Nephron (organoid): Measurements from ENCODE around the gene MYO1A.
"Not testable (repeated sequence)": the region's sequence is repeated elsewhere in the genome, so short reads cannot be mapped to it uniquely, and the experiment has no call there.

Experiments
- H3K27ac Mint-ChIP-seq, 3 experiments: 2 replicates each; pipeline ENCODE4 v1.8.0; 2020; ENCODE audit warnings: mixed read lengths in 3 of 3, mild to moderate bottlenecking in 2 of 3, moderate library complexity in 1 of 3
- H3K27me3 Mint-ChIP-seq: 2 replicates; pipeline ENCODE4 v1.8.0; 2021; ENCODE audit warnings: low read depth, mild to moderate bottlenecking, moderate library complexity, mixed read lengths
- H3K36me3 Mint-ChIP-seq: 2 replicates; pipeline ENCODE4 v1.8.0; 2020; ENCODE audit warnings: low read depth, mixed read lengths
- H3K4me1 Mint-ChIP-seq: 2 replicates; pipeline ENCODE4 v1.8.0; 2020; ENCODE audit warnings: mixed read lengths
- H3K4me3 Mint-ChIP-seq, 3 experiments: 2 replicates each; pipeline ENCODE4 v1.8.0; 2020; ENCODE audit warnings: mild to moderate bottlenecking in 3 of 3, mixed read lengths in 3 of 3, moderate library complexity in 2 of 3
- H3K9me3 Mint-ChIP-seq: 2 replicates; pipeline ENCODE4 v1.8.0; 2020; ENCODE audit warnings: mixed read lengths
- CTCF ChIP-seq, 3 experiments: fragments of 200-600 bp; sonication (generic); IDR thresholded peaks; one replicate each; pipeline ENCODE4 v1.5.0; 2021; ENCODE audit warnings: antibody characterized with exemption in 3 of 3; ENCODE audit not compliant: unreplicated experiment in 3 of 3

MYO1A gene

GRCh38 chr12:56983386-56983785 is 66.5 kb downstream of the MYO1A start:
- H3K36me3 Mint-ChIP-seq: no peaks in the 10 kb centered on the region

GRCh38 chr12:56982578-56983236 is 67.2 kb downstream of the MYO1A start:
- not testable (repeated sequence) for H3K9me3 Mint-ChIP-seq, H3K36me3 Mint-ChIP-seq, H3K4me3 Mint-ChIP-seq, H3K27ac Mint-ChIP-seq, H3K27me3 Mint-ChIP-seq
- H3K4me1 Mint-ChIP-seq: peaks cover 11% of the 10 kb centered on the region

More at GRCh38 chr12:56983386-56983785, 66.5 kb downstream of the MYO1A start:
- no peak overlapping the region for H3K4me3 Mint-ChIP-seq
- peaks cover 18% of the 10 kb centered on the region for H3K4me1 Mint-ChIP-seq
- no peak for TF ChIP-seq CTCF (IDR thresholded peaks at IDR 0.05; ENCODE audit: unreplicated experiment in 3 of 3)
- no peaks in the 10 kb centered on the region for H3K27me3 Mint-ChIP-seq
- H3K9me3 Mint-ChIP-seq: no peaks in the 10 kb centered on the region
- H3K27ac Mint-ChIP-seq: no peak overlapping the region

DNA sequence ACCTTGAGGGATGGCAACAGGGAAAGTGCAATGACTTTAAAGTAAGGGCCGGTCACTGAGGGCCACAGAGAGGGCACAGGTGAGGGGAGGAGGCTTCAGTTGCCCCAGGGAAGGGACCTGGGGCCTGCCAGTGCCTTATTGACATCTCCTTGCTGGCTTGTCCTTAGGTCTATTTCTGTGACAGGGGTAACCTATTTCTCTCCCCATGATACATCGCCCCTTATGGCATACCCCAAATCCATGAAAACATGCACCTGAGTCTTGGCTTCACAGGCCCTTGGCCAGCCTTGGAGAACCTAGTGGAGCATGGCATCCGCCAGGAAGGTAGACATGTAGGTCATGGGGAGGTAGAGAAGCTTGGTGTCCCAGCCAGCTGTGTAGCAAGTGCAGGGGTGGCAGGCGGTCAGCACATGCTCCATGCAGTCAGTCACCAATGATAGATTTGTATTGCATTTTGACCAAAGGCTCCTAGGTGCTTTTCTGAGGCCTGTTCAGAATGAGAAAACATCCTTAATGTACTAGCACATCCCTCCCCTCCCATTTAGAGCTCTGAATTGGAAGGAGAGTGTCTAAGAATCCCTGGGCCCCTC is 68.9 kb downstream of the MYO1A start:
- H3K4me3 Mint-ChIP-seq: no peak overlapping the region
- no peaks in the 10 kb centered on the region for H3K9me3 Mint-ChIP-seq
- TF ChIP-seq CTCF (IDR thresholded peaks at IDR 0.05; ENCODE audit: unreplicated experiment in 3 of 3): no peak
- H3K27me3 Mint-ChIP-seq: no peaks in the 10 kb centered on the region
- no peak overlapping the region for H3K27ac Mint-ChIP-seq
- no peaks in the 10 kb centered on the region for H3K36me3 Mint-ChIP-seq
- H3K4me1 Mint-ChIP-seq: peaks cover 6% of the 10 kb centered on the region

DNA sequence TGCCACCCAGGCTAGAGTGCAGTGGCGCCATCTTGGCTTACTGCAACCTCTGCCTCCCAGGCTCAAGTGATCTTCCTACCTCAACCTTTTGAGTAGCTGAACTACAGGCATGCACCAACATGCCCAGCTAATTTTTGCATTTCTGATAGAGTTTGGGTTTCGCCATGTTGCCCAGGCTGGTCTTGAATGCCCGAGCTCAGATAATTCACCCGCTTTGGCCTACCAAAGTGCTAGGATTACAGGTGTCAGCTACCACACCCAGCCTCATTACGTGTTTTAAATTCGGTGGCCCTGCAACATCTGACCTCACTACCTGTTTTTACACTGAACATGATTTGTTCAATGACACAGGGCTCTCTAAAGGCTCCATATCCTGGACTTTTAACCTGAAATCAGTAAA is 69.7 kb downstream of the MYO1A start:
- Mint-ChIP-seq H3K9me3 (no peaks in the 10 kb centered on the region), H3K4me3 (no peak overlapping the region), H3K36me3 (no peaks in the 10 kb centered on the region), H3K4me1 (peaks cover 6% of the 10 kb centered on the region), H3K27me3 (no peaks in the 10 kb centered on the region), H3K27ac (no peak overlapping the region)
- TF ChIP-seq CTCF (IDR thresholded peaks at IDR 0.05; ENCODE audit: unreplicated experiment in 3 of 3): no peak

DNA sequence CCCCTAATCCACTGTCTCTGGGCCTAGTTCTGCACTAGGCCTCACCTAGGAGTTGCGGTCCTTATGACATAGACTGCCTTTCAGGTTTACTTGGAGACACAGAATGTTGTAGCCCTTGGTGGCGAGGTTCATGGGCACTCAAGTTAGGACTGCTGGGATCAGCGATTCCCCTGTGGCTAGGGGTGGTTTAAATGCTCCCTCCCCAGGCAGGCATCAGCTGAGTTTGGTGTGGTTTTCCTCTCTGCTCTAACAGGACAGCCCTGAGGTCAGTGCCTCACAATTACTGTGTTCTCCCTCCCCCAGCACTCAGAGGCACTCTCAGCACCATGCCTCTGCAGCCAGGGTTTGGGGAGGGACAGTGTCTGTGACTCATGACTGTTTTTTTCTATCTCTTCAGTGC is 70.3 kb downstream of the MYO1A start:
- H3K4me1 Mint-ChIP-seq: peaks cover 6% of the 10 kb centered on the region
- no peak overlapping the region for H3K4me3 Mint-ChIP-seq
- no peaks in the 10 kb centered on the region for H3K36me3 Mint-ChIP-seq
- no peaks in the 10 kb centered on the region for H3K27me3 Mint-ChIP-seq
- no peak overlapping the region for H3K27ac Mint-ChIP-seq
- TF ChIP-seq CTCF (IDR thresholded peaks at IDR 0.05; ENCODE audit: unreplicated experiment in 3 of 3): no peak
- no peaks in the 10 kb centered on the region for H3K9me3 Mint-ChIP-seq
